ENCODE measurements around the gene RNF115.
"Not testable (repeated sequence)": the region's sequence is repeated elsewhere in the genome, so short reads cannot be mapped to it uniquely, and the experiment has no call there.

The RNF115 gene

GRCh38 chr1:145792484-145792883 lies 31.4 kb downstream of the RNF115 start:
- CTCF ChIA-PET = interaction anchor here (0.7 kb wide), 2 partner anchors 52 to 54 kb away, joined by 3 to 5 read pairs; no protein-coding TSS in a partner anchor
- no peak for TF ChIP-seq CTCF (conservative IDR thresholded peaks at IDR 0.05; ENCODE audit: low read depth)
- H3K27ac ChIP-seq = no peak overlapping the region
- DNase-seq (ENCODE audit: low spot score) = no peak
- POLR2A ChIA-PET (ENCODE audit: low non-redundant PET) = no interaction called here

GRCh38 chr1:145791860-145792259 lies 32.0 kb downstream of the RNF115 start:
- DNase-seq (ENCODE audit: low spot score); POLR2A ChIA-PET (ENCODE audit: low non-redundant PET); H3K27ac ChIP-seq: not testable (repeated sequence)
- CTCF ChIA-PET = interaction anchor here (0.7 kb wide), 1 partner anchor 53 kb away, joined by 3 read pairs; no protein-coding TSS in a partner anchor

- POLR2A ChIA-PET (ENCODE audit: low non-redundant PET) = no interaction called here
- CTCF ChIA-PET = interaction anchor here (0.7 kb wide), 1 partner anchor 54 kb away, joined by 3 read pairs; no protein-coding TSS in a partner anchor
- TF ChIP-seq CTCF (conservative IDR thresholded peaks at IDR 0.05; ENCODE audit: low read depth) = no peak
- no peak overlapping the region for H3K27ac ChIP-seq
- DNase-seq (ENCODE audit: low spot score) = no peak
Measured at GRCh38 chr1:145788580-145788979, 35.3 kb downstream of the RNF115 start.

- TF ChIP-seq CTCF (conservative IDR thresholded peaks at IDR 0.05; ENCODE audit: low read depth) = no peak
- no peak for DNase-seq (ENCODE audit: low spot score)
- POLR2A ChIA-PET (ENCODE audit: low non-redundant PET) = no interaction called here
- no peak overlapping the region for H3K27ac ChIP-seq
- CTCF ChIA-PET = interaction anchor here (1.8 kb wide), 1 partner anchor 9 kb away, joined by 5 read pairs; no protein-coding TSS in a partner anchor
Measured at GRCh38 chr1:145786271-145786670, 37.6 kb downstream of the RNF115 start.

- TF ChIP-seq CTCF (conservative IDR thresholded peaks at IDR 0.05; ENCODE audit: low read depth) = no peak
- ChIA-PET POLR2A (ENCODE audit: low non-redundant PET) (no interaction called here), CTCF (interaction anchor here (0.6 to 1.8 kb wide), 3 partner anchors 10 to 189 kb away, joined by 4 to 5 read pairs (median 5); no protein-coding TSS in a partner anchor)
- no peak for DNase-seq (ENCODE audit: low spot score)
- H3K27ac ChIP-seq = no peak overlapping the region
Measured at GRCh38 chr1:145785547-145785946, 38.3 kb downstream of the RNF115 start.

- no peak for TF ChIP-seq CTCF (conservative IDR thresholded peaks at IDR 0.05; ENCODE audit: low read depth)
- POLR2A ChIA-PET (ENCODE audit: low non-redundant PET) = no interaction called here
- CTCF ChIA-PET = interaction anchor here (0.6 kb wide), 1 partner anchor 188 kb away, joined by 3 read pairs; no protein-coding TSS in a partner anchor
- H3K27ac ChIP-seq = no peak overlapping the region
- DNase-seq (ENCODE audit: low spot score) = no peak
Measured at GRCh38 chr1:145784409-145784808, 39.5 kb downstream of the RNF115 start.

- CTCF ChIA-PET = interaction anchor here (1.2 kb wide), 1 partner anchor 9 kb away, joined by 3 read pairs; no protein-coding TSS in a partner anchor
- POLR2A ChIA-PET (ENCODE audit: low non-redundant PET) = no interaction called here
- H3K27ac ChIP-seq = peak overlapping the region; percentile 84
- DNase-seq (ENCODE audit: low spot score) = peak; percentile 79
- TF ChIP-seq CTCF (conservative IDR thresholded peaks at IDR 0.05; ENCODE audit: low read depth) = no peak
Measured at GRCh38 chr1:145782272-145783099, 41.4 kb downstream of the RNF115 start.

All from RWPE1 (cell line).